ENCODE data around the gene SERPINI1. TPM values are rescaled to one million over a fixed set of nuclear protein-coding genes. Genes with fewer than 3 reads are reported as not detected.

SERPINI1 gene
- total and polyA plus RNA-seq, 2 of the 8 experiments (the other 6 are each of a cell fraction or from before 2014, with no cell fraction given), result 5.3 to 9.9 TPM

DNA sequence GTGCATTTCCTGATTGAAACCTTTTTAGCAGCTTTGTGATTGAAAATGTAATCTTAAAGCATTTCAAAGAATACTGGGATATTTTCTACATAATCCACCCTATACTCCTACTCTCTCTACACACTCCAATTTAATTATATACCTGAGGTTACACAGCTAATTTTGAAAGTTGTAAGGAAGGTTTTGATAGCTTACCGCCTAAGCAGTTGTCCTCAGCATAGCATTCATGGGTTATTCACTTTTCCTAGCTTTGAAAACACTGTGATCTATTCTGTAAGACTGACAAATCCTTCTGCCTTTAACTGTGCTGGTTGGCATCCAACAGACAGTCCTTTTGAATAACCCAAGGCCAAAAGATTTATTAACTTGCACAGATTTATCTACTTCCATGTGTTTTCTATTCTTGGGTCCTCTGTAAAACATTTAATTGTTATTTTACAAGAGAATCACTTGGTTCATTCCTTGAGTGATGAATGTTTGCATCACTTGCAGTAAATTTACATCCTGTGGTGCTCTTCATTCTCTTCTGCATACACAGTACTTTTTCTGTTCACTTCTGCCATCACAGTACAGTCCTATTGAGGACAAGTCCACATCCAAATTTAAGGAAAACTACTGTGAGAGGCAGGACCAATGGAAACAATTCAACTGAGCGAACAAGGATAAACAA lies 44.8 kb downstream of the SERPINI1 start (continued):
- TF ChIP-seq RBBP5 (IDR thresholded peaks at IDR 0.05; ENCODE audit: borderline replicate concordance, low read depth, low read length) (no peak), ASH2L (IDR thresholded peaks at IDR 0.05; ENCODE audit: low read length) (no peak), EGR1 (IDR thresholded peaks at IDR 0.05; ENCODE audit: borderline replicate concordance, low read depth, low read length) (no peak)

Data from H1 (cell line).